Suppressor macrophage (primary cell): Measurements from ENCODE around the gene IFNG.
A peak's percentile ranks its signal among the peaks of the same experiment; 100 is the strongest.

Source experiments
- DNase-seq, 4 experiments: peaks; one replicate each; pipeline ENCODE4 v3.0.0-alpha.2; 2020 to 2022

The IFNG gene

DNA sequence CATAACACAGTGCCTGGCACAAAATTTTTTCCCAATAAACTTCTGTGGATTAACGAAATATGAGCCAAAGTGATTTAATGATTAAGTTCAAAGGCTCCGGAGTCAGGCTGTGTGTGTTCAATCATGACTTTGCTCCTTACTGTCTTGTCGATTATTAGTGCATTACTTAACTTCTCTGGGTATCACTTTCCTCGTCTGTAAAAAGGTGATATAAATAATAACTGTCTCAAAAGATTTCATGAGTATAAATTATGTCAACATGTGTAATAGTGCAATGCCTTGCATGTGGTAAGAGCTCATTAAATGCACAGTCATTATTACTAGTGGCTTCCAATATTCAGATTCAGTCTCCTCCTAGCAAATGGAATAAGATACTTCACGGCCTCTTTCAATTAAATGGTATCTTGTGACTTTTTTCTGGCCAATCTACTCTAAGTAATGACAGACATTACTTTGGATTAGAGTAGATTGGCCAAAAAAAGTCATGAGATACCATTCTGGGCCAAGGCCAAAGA lies 6.8 kb upstream of the IFNG start:
- no peak for DNase-seq

DNA sequence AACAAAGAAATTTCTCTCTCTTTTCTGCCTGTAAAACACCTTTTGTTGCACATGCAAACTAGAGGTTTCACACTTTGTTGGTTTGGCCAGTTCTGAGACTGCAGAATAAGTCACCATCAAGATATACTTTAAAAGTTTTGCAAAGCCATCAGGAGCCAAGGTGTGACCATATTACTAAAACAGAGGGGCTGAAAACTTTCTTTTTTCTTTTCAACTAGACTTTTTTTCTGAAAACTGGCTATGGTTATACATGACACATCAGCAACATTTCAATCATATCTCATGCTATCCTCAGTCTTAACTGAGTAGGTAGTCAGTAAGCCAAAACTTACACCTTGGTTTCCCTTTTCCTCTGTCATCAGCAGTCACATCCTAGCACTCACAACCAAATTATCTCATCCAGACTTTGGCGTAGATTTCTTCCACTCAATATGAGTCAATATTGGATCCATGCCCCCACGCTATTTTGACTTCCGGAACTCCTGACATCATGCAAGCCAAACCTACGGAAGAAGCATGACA lies 4.1 kb upstream of the IFNG start:
- no peak for DNase-seq

DNA sequence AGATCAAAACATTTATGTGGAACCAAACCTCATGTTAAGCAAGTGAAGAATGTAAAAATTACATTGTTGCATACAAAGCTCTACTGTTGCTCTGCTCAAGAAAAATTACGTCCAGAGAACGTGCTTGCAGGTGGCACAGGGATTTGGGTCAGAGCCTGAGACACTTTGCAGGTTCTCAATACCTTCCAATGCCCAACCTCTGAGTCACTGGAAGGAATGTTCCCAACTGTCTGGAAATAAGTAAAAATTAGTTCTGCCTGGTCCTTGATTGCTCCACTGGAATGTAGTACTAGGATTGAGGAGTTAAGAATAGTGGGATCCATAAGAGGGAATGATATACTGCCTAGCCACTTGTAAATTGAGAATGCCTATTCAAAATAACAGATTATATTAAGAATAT lies 2.8 kb upstream of the IFNG start:
- DNase-seq = no peak

DNA sequence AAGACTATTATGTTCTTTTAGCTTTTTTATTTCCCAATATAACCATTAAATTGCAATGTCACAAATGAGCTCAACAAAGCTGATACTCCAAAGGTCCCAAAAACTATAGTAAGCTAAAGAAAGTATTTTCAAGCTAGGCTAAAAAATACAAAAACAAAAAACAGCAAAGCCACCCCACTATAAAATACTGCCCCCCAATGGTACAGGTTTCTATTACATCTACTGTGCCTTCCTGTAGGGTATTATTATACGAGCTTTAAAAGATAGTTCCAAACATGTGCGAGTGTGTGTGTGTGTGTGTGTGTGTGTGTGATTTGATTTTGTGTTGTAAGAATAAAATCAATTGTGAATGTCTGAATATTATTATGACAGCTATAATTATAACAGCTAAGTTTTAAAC lies 1.1 kb downstream of the IFNG start:
- DNase-seq = peak; percentile 30 to 56 (median 42)

DNA sequence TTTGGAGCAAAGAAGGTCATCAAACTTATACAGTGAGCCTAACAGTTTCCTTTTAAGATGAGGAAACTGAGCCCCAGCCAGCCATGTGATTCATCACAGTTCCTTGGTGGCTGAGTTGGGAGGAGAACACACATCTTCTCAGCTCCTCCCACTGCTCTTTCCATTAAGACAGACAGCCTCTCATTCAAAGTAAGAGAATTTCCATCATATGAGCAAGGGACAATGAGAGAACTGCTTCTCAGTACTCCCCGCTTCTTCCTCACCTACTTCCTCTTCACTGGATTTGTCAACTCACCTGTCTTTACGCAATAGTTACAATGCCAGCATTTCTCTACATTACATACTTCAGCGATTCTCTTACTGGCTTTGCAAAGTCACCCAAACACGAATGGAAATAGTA lies 2.2 kb downstream of the IFNG start:
- DNase-seq = peak in 1 of 4 experiments; percentile 6

DNA sequence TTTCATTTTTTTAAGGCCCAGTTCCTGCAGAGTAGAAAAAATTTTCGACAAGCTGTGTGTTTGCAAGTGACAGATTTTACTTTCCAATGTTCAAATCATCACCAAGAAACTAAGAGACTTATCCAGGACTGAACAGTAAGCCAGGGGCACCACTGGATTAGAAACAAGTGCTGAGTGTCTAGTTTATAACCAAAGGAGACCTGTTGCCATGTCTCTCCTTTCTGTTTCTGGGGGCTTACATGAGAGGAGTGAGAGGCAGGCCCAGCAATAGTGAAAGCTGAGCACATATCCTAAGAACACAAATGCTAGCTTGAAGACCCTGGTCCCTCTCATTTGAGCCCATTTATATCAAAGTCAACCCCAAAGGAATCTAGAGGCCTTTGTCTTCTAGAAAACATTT lies 2.9 kb downstream of the IFNG start:
- DNase-seq = no peak

DNA sequence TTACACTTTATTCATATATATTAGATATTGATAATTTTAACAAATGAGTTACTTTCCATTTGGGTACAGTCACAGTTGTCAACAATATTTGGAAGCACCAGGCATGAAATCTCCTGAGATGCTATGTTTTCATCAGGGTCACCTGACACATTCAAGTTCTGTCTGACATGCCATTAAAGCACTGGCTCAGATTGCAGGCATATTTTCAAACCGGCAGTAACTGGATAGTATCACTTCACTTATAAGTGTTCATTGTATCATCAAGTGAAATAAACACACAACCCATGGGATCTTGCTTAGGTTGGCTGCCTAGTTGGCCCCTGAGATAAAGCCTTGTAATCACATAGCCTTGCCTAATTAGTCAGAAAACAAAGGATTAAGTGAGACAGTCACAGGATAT lies 4.8 kb downstream of the IFNG start:
- no peak for DNase-seq

DNA sequence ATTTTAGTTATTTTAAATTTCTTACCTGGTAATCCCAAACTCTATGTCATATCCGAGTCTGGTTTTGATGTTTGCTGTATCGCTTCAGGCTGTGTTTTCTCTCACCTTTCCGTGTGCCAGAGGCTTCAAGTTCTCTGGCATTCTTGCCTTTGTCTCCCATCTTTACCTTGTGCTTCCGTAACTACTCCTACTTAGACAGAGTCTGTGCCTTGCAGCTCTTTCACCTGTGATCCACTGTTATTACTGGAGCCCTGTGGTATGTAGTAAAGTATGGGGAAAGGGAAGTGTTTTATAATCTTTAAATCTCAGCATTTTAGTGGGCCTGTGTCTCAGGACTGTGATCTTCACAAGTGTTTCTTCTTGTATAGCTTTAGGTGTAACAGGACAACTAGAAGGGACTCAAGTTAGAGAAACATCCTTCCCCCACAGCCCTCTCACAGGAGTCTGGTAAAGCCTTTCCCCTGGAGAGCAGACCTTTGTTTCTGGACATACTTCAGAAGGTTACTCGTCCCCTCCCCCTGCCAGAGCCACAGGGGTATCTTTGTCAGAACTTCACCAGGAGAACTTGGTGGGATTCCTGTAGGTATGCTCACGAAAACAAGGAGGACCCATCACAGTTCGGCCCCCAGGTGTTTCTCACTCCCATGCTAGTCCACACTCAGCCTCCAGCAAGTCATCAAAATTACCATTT lies 11.1 kb downstream of the IFNG start:
- no peak for DNase-seq

DNA sequence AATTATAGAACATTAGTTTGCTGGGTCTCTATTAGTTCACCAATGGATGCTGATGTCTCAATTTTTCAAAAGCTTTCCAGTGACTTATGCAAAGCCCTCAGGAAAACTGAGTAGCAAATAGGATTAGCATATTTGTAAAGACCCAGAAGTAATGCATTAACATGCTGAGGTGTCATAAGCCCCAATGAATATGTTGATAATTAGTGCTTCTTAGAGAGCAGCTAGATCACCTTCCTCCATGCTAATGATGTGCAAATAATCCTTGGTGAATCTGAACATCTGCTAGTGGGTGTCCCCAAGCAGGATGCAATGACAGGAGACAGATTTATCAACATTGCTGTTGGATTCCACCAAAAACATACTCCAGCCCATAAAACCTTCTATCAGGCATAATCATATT lies 19.0 kb downstream of the IFNG start:
- no peak for DNase-seq

DNA sequence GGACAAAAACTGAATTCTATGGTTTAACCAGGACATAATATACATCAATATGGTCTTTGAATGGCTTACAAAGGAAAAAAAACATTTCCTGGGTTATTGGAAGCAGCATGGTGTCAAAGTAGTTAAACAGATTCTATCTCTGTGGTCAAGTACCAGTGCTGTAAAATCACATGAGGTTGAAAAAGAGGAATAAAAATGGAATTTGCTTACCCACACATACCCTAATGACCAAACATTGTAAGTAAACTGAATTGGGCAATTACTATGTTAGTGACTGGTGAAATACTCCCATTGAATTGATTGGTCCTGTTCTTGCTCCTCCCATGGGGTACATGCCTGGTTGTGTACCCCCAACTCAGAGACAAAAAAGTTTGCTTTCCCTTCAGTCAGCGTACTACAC lies 19.6 kb downstream of the IFNG start:
- DNase-seq = peak; percentile 5 to 65 (median 36)

DNA sequence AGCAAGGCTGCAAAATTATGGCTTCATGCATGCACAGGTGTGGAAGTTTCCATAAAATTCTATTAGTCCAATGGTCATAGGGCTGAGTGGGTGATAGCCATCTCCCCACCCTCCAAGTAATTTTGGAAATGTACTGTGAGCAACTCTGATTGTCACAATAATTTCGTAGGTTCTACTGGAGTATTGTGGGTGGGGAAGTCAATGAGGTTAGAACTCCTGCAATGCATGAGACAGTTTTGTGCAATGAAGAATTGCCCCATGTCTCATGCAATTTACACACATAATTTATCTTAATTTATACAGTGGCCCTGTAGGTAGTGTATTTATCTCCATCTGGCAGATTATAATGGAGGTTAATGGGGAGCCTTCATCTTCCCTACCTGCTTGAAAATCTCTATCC lies 20.5 kb downstream of the IFNG start:
- DNase-seq = peak; percentile 17 to 53 (median 30)

DNA sequence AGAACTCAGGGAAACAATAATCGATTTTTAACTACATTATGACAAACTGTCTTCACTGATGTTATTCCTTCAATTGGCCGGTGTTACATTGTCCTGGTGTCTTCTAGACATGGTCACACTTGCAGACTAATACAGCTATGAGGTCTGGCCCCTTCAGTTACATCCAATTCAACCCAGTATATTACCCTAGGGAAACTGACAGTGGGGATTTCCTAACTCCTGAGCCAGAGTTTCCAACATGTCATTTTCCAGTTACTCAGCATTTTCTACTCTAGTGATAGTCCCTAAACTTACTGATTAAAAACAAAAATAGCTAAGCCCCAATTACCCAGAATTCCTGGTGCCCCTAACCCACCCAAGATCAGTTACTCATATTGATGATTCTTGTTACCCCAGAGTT lies 21.1 kb downstream of the IFNG start:
- DNase-seq = peak in 2 of 4 experiments; percentile 8

DNA sequence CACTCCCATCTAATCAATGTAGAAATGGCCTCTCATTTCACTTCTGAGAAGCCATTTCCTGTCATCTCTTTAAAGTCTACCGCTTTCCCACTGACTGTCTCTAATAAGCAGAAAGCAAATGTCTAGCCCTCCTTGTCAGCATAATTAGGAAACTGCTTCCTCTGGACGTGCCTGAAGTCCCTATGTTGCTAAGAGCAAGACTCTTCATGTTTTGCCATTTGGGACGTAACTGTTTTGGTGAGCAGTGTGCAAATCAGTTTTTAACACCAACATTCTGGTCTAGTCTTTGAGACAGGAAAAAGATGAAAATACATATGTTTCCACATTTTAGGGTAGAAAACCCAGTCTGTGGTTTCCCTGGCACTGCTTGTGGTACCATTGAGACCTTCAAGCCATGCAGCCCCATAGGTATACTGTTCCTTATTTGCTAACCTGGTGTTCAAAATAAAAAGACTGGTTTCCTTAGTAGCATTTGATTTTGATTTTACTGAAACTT lies 22.2 kb downstream of the IFNG start:
- DNase-seq = no peak

DNA sequence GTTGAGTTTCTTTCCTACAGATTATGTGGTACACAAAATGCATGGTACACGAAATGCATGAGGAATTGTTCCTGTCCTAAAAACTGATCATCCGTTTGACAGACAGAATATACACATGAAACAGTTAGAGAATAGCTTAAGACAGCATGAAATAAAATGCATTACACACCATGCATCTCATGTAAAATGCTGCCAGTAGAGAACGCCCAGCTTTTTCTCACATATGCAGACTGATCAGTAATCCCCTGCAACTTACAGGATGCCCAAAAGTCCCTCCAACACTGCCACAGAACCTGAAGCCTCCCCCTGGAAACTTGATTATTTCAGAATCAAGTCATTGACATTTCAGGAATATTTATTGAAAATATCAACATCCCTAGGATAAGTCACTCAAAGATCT lies 24.0 kb downstream of the IFNG start:
- no peak for DNase-seq

DNA sequence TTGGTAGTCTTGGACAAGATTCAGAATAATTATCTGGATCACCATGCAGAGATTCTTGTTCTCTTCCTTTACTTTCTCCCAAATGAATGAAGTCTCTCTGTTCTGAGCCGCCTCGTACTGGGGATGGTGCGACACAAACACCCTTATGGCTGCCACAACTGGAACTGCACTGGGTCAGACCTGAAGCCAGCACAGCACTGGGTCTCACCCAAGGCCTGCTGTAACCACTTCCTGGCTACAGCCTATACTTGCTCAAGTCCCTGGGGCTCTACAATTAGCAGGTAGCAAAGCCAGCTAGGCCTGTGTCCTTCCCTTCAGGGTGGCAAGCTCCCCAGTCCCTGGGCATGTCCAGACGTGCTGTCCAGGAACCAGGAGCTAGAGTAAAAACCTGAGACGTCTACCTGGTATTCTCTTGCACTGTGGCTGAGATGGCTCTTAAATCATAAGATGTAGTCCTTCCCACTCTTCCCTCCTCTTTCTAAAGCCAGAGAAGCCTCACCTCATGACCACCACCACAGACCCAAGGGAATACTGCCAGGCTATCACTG lies 27.6 kb downstream of the IFNG start:
- no peak for DNase-seq

DNA sequence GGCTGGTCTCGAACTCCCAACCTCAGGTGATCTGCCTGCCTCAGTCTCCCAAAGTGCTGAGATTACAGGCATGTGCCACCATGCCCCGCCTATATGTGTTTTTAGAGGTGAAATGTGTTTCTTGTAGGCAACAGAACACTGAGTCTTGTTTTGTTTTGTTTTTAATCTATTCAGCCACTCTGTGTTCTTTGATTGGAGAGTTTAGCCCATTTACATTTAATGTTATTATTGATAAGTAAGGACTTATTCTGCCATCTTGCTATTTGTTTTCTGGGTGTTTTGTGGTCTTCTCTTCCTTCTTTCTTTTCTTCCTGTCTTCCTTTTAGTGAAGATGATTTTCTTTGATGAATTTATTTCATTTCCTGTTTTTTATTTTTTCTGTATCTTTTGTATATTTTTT lies 29.6 kb downstream of the IFNG start:
- DNase-seq = no peak

DNA sequence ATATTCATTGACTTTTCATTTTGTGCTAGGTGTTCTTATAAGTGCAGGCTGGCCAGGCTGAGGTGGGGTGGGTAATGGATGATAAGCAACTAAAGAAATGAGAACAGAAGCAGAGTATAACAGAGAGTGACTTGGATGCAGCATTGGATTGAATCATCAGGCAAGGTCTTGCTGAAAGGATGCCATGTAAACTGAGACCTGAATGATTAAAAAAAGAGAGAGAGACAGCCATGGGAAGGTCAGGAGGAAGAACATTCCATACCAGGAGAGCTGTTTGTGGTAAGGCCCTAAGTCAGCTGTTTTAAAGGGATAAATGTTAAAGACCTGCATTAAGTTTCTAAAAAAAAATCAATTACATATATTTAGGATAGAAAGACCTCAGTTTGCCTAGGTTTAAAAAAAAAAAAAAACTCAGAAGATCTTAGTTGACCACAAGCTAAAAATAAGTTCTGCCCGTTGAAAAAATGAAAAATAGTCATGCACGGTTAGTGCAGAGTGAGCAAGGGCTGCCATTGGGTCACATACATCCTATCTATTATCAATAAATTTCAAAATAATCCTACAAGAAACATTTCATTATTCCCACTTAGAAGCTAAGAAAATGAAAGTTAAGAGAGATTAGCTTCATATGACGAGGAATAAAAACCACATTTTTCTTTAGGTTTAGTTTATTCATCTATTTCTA lies 37.2 kb downstream of the IFNG start:
- no peak for DNase-seq

DNA sequence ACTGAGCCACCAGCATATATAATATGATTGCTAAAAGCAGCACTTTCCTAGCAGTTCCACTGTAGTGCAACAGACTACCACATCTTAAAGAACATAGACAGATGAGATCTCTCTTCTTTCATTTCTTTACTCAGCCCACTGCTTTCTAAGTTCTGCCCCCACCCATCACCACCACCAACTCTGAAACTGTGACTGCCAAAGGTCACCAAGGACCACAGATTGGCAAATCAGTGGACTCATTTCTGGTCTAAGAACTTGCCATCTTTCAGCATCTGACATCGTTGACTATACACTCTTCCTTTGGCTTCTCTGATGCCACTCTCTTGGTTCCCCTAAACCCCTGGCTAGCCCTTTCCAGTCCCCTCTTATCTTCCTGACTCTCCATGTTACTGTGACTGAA lies 38.4 kb downstream of the IFNG start:
- DNase-seq = no peak

DNA sequence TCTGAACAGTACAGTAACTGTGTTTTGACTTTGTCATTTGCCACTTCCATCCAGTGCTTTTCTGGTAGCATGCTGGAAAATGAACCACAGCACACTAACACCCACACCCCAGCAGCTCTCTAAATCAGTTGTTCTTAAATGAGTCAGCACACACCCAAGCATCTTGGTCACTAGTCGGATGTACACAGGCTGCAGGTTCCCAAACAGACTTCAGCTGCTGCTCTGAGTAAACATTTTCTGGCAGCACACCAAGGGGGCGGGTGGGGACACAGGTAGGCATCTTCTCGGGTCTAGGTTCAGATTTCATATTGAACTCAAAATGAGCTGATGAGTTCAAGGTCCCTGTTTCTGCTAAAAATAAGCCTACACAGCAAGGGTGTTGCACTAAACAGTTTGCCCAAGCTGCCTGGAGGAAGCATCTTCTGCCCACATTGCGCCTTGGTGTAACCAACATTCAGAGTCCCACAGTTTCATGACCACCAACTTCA lies 39.8 kb downstream of the IFNG start:
- DNase-seq = peak in 3 of 4 experiments; percentile 25 to 39 (median 26)

DNA sequence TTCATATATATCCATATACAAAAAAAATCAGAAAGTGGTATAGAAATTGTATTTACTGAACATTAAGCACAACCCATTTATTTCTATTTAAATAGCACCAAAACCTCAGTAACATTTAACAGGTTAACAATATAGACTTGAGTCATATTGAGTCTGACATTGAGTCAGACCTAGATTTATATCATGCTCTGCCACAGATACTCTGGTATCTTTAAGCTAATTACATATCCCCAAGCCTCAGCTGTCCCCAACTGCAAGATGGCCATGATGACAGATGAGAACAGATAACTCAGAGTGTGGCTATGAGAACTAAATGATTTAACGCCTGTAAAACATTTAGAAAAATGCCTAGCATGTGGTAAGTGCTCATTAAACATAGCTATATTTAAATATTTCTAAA lies 40.3 kb downstream of the IFNG start:
- no peak for DNase-seq

DNA sequence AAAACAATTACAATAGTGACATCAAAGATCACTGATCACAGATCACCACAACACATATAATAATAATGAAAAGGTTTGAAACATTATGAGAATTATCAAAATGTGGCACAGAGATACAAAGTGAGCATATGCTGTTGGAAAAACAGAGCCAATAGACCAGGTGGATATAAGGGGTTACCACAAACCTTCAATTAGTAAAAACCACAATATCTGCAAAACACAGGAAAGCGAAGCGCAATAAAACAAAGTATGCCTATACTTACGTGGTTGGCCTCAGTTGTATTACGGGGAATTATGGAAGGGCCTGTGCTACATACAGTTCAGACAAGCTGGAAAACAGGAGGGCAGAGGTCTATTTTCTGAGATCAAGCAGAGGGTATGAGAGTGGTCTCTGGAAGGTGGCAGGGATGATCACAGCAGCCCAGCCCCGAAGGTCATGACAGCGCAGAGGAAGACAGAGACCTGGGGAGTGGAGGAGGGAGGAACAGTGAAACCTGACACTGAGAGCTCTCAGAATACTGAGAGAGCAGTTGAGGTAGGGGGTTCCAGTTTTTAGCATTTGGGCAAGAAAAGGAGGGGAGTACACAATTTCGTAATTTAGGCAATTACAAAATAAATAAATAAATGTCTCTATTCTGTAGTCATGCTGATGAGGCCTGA lies 41.3 kb downstream of the IFNG start:
- DNase-seq = no peak

DNA sequence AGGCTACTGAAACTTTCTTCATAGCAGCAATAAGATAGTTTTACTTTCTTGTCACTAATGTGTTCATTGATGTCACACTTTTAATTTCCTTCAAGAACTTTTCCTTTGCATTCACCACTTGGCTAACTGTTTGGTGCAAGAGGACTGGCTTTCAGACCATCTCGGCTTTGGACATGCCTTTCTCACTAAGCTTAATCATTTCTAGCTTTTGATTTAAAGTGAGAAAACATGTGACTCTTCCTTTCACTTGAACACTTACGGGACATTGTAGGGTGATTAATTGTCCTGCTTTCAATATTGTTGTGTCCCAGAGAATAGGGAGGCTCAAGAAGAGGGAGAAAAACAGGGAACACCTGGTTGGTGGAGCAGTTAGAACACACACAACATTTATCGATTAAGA lies 41.9 kb downstream of the IFNG start:
- DNase-seq = no peak

DNA sequence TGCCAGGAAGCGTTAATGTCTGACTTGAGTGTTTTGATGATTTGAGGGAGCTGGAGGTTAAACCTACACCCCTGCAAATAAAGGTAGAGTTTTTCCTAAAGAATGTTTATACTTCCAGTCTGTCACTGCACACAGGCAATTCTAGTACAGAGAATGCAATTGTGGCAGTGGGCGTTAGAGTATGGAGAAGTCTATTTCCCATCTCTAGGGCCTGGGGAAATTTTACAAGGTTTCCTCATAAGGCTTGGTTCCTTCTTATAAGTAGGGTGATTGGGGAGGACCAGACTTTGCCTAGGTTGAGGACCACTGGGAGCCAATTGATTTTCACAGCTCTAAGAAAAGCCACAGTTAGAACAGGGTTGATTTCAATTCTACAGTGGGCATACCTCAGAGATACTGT lies 44.3 kb downstream of the IFNG start:
- DNase-seq = peak; percentile 34 to 51 (median 48)
